GM18505 (cell line): Measurements from ENCODE around the gene SCTR.
A peak's percentile ranks its signal among the peaks of the same experiment; 100 is the strongest.

ENCODE experiments used
- ATAC-seq: cut with Tn5 transposase; IDR thresholded peaks from one replicate; pipeline ENCODE4 v1.9.1; 2021; ENCODE audit not compliant: unreplicated experiment
- POLR2A ChIP-seq: IDR thresholded peaks from 4 replicates; pipeline ENCODE4 v1.6.1; 2011; ENCODE audit warnings: borderline replicate concordance; ENCODE audit not compliant: insufficient read depth, insufficient read length; ENCODE audit errors: extremely low read depth

SCTR gene

DNA sequence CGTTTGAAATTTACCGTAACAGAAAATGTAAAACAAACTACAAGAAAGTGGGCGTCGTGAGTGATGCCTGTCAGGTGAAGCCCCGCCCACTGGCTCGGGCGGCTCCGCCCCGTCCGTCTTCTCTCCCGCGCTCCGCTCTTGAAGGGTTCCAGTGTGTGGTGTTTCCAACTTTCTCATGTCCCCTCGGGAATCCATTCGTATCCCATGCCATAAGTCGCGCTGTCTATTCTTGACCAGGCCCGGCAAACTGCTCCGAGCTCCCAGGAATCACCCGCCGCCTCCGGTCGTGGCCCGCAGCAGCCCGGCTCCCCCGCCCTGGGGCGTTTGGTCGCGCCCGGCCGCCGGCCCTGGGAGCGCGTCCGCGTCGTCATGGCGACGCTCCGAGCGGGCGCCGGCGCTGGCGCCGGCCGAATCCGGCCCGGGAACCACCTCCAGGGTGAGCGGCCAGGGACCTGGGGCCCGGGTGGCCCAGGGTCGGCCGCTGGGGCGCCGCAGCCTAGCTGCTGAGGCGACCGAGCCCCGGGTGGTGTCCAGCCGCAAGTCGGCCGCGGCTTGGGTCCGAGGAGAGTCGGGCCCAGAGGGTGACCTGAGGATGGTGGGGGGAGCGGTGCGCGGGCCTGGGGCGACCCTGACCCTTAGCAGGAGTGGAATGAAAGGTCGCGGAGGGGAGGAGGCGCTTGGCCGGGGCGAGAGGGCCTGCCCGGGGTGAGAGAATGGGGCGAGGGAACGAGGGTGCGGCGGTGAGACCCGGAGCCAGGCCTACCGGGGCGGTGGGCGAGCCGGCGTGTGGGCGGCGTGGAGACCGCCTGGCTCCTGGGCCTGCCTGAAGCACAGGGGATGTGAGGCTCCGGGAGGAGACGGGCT lies 20.0 kb upstream of the SCTR start, which contains the start of gene CFAP221:
CFAP221 (plus strand) TSS at position 375 of the 864 bp plus-strand sequence. CDS start 1,683 bp downstream, outside the sequence.
- TF ChIP-seq POLR2A = no peak
- peak; percentile 74 for ATAC-seq

DNA sequence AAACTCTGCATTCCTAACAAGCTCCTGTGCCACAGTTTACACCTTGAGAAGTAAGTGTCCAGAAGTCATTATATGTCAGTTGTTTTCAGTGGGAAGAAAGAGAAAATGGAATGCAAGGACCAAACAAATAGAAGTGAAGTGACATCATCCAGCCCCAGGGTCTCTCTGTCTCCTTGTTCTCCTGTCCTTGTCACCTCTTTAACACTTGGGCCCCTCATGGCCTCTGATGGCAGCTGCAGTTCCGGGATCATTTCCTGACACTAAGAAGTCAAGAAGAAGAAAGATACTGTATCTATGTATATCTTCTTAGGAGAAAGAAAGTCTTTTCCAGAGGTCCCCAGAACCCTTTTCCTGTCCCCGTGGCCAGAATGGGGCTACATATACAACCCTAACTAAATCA lies 17.2 kb upstream of the SCTR start:
- no peak for TF ChIP-seq POLR2A

DNA sequence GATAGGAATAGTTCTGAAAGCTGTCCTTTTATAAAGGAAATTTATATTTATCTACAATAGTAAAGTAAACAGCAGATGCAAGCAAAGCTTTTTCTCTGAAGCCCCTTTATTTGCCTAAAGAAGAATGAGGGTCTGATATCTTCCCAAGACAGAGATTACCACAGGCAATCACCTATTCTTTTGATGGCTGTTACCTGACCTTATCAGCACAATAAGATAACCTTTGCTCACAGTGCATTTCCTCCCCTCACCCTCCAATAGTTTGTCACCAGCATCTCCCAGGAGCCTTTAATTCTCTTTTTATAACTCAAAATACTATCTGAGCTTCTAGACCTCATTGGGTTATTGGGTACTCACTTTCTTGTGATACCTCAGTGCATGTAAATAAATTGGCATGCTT lies 13.5 kb upstream of the SCTR start:
- ATAC-seq = no peak
- no peak for TF ChIP-seq POLR2A

More for the DNA sequence above, 17.2 kb upstream of the SCTR start:
- ATAC-seq = no peak

DNA sequence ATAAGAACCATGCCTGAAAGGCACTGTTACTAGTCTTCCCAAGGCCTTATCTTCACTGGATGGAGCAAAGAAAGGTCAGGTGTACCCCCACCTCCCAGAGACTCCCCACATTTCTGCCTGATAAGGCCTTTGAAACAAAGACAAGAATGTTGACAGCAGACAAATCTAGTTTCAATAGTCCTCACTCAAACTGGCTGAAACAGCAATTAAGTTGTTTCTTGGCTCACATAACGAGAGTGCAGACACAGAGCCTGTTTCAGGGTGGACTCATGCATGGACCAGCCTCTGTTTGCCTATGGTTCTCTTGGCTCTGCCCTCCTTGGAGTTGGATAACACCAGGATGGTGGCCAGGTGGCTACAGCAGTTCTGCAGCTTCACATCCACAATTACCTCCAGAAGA lies 12.4 kb upstream of the SCTR start:
- TF ChIP-seq POLR2A = no peak
- ATAC-seq = no peak

DNA sequence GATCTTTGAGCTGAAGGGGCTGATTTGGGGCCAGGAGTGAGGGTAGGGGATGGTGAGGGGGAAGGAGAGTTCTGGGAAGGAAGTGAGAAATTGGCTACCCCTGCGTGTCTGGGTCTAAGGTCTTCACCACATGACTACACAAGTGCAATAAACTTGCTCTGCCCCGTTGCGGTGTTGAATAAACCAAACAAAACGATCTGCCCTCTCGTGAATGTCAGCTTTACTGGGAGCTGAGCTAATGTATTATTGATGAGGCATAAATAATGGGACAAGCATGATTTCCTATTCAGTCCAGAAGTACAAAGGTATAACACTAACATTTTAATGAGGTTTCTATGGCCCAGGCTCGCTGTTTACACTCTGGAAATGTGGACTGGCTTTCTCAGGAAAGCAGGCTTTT lies 11.9 kb upstream of the SCTR start:
- TF ChIP-seq POLR2A = no peak
- ATAC-seq = no peak

DNA sequence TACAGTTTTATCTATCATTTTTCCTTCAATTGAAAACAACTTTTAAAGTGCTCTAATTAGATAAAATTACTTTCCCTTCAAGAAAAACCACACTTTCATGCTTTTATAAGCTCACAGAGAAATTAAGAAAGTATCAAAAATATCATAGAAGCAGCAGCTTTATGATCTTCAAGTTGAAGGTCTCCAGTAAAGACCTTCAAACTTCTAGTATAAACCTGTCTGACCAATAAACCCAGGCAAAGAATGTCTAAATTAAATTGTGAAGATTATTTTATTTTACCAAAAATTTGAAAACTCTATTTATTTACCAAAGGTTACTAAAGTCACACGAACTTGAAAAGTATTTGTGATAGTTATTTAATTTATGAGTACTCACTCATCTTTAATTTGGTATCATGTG lies 9.3 kb upstream of the SCTR start:
- TF ChIP-seq POLR2A = no peak
- ATAC-seq = no peak

DNA sequence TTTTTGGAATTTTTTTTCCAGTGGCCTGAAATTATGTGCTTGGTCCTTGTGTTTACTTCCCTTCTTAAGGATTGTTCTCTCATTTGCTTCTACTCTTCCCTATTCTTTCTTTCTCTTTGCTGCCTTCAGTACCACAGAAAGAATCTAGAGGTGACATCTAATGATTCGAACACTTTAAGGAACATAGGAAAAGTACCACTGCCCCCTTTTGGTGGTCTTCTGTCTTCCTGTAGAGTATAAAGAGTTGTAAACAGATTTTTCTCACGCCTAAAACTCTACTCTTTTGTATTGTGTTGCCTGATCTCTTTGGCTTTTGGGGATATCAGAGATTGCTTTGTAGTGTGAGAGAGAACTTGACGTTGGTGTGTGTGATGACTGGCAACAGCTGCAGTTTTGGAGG lies 7.0 kb upstream of the SCTR start:
- ATAC-seq = no peak
- no peak for TF ChIP-seq POLR2A

DNA sequence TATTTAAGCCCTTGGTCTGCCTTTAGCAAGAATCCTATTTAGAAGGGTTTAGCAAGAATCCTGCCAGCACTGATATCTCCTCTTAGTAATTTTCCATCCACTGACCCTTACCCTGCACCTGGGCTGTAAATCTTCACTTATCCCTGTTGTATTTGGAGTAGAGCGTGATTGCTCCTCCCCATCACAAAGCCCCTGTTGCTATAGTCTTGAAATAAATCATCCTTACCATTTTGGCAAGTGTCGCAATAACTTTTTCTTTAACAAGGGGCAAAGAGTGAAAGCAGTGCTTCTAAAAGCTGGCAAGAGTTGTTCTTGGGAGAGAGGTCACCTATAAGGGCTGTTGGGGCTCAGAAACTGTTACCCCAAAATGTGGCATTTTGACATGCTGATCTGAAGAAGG lies 3.7 kb upstream of the SCTR start:
- ATAC-seq = no peak
- TF ChIP-seq POLR2A = no peak

DNA sequence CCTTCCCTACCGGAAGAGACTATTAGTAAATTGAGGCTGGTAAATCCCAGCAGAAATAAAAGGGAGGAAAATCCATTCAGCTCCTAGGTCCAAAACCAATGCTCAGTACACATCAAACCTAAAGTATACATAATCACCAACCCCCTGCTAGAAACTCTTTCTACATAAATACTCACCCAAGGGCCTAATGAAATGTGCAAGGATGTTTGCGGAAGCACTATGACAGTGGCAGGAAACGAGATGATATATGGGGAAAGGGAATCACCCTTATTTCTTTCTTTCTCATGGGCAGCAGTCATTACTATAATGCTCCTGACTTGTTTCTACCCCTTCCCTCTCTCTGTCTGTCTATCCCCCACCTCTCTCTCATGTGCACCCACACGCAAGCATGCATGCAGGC lies 1.3 kb upstream of the SCTR start:
- ATAC-seq = no peak
- TF ChIP-seq POLR2A = no peak

DNA sequence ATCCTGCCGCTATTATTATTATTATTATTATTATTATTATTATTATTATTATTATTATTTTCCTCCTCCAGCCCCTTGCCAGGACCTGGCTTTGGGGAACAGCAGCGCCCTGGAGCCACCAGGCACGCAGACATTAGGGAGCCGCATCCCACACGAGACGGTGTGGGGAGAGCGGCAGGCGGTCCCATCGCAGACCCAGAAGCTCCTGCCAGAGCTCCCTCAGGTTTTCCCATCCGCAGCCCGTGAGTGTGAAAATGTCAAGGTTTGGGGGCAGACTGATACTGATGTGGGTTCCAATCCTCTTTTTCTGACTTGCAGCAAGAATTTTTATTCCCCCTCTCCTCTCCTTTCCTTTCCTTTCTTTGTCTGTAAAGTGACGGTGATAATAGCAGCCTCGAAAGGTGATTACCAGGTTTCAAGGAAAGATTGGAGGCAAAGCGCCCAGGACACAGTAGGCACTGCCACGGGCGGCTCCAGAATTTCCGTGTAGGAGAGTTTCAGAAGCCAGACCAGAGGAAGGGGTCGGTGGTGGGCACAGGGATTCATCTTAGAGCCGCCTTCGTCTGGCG lies 816 bp downstream of the SCTR start:
- TF ChIP-seq POLR2A = no peak
- no peak for ATAC-seq

DNA sequence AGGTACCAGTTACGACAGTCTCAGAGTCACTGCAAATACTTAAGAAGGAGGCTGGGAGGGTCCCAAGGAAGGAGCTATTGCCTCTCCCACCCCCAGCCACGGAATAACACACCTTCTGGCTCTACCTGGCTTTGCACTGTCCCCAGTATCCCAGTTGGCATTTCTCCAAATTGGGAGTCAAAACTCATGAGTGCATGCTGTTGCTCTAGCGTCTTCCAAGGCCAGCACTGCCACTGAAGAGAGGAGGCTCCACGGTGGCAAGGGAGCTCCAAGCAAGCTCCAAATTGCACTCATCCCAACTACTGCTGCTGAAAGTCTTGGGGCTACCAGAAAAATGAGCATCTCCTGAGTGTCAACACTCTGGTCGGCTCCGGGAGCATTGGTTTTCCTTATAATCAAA lies 1.6 kb downstream of the SCTR start:
- no peak for TF ChIP-seq POLR2A
- ATAC-seq = no peak

DNA sequence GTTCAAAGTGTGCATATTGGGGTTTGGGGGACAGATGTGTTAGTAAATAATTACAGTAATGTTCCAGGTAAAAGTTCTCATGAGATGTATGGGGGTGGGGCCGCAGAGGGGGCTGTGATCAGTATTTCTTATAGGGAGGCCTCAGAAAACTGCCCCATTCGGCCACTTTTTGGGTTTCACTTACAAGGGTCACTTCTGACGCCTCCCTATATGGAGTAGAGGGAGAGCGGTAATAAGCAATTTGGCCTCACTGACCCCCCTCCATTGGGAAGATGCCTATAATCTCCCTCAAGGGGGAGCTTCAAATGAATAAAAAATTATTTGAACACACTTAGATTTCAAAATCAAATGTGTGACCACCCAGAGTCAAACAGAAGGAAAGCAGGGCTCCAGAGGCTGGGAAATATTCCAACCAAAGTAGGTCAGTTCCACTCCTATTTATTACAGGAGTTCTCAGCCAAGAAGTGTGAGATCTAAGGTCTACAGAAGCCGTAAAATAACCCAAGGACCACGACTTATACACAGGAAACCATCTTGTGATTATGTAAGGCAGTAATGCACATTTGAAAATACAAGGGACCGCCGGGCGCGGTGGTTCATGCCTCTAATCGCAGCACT lies 2.7 kb downstream of the SCTR start:
- no peak for TF ChIP-seq POLR2A
- ATAC-seq = no peak

DNA sequence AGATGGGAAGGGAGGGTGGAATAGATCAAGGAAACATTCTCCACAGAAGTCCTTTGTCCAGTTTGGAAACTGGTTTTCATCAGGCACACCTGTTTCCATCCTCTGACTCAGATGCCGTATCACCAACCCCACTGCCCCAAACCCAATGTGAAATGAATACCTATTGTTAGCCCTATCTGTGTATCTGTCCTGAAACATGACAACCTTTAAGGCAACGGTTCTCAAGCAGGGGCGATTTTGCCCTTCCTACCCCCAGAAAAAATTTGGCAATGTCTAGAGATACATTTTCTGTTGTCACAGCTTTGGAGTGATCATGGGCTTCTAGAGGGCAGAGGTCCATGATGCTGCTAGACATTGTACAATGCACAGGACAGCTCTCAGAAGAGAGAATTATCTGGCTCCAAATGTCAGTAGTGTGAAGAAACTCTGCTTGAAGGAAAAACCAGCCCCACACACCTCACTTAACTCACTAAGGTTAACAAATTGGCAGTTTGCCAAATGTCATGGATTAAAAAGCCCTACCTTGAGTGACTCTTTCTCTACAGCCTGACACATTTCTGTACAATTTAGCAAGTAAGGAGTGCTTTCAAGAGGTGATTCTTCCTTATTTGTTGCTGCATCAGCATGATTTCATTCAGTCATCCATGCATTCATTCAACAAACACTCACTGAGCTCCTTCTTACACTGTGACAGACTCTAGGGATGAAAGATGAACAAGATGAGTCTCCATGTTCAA lies 3.4 kb downstream of the SCTR start:
- TF ChIP-seq POLR2A = no peak
- ATAC-seq = no peak
